RWPE2 (cell line): ENCODE measurements around the gene TRMT2A.

ENCODE experiments used
- ATAC-seq: fragments of 200-7000 bp; cut with Tn5 transposase; 3 replicates; pipeline ENCODE4 v1.9.1; 2021; ENCODE audit warnings: low read depth
- DNase-seq: peaks from one replicate; pipeline ENCODE4 v3.0.0-alpha.2; 2020; ENCODE audit warnings: low spot score
- H3K27ac ChIP-seq: fragments of 450-650 bp; 2 replicates; pipeline ENCODE4 v1.5.1; 2017; ENCODE audit warnings: mild to moderate bottlenecking; ENCODE audit not compliant: poor library complexity, severe bottlenecking
- H3K27me3 ChIP-seq: fragments of 250-450 bp; sonication (Bioruptor Pico); 2 replicates; pipeline ENCODE4 v1.5.1; 2021; ENCODE audit warnings: mild to moderate bottlenecking, moderate library complexity; ENCODE audit not compliant: insufficient read depth, poor library complexity, severe bottlenecking
- H3K36me3 ChIP-seq: fragments of 250-450 bp; sonication (Bioruptor Pico); 2 replicates; pipeline ENCODE4 v1.5.1; 2020; ENCODE audit warnings: low read depth, mild to moderate bottlenecking, moderate library complexity
- H3K4me1 ChIP-seq: fragments of 250-450 bp; sonication (Bioruptor Pico); 2 replicates; pipeline ENCODE4 v1.5.1; 2021; ENCODE audit warnings: mild to moderate bottlenecking, moderate library complexity; ENCODE audit not compliant: insufficient read depth, poor library complexity, severe bottlenecking
- H3K4me3 ChIP-seq: fragments of 250-450 bp; sonication (Bioruptor Pico); 2 replicates; pipeline ENCODE4 v1.5.1; 2021; ENCODE audit warnings: mild to moderate bottlenecking, moderate library complexity; ENCODE audit not compliant: severe bottlenecking
- H3K9me3 ChIP-seq: fragments of 250-450 bp; sonication (Bioruptor Pico); 2 replicates; pipeline ENCODE4 v1.5.1; 2021; ENCODE audit warnings: mild to moderate bottlenecking, moderate library complexity; ENCODE audit not compliant: severe bottlenecking
- TF ChIP-seq, protein P1 (sequence below): fragments of 450-650 bp; IDR thresholded peaks from one replicate; pipeline ENCODE4 v1.5.1; 2017; ENCODE audit warnings: mild to moderate bottlenecking, moderate library complexity; ENCODE audit not compliant: poor library complexity, severe bottlenecking

TRMT2A gene

GRCh38 chr22:20111689-20112622, 5.1 kb downstream of the TRMT2A start:
- no peak overlapping the region for H3K4me3 ChIP-seq
- H3K27ac ChIP-seq: no peak overlapping the region
- DNase-seq: no peak
- ATAC-seq: no peak
- TF ChIP-seq, protein P1, sequence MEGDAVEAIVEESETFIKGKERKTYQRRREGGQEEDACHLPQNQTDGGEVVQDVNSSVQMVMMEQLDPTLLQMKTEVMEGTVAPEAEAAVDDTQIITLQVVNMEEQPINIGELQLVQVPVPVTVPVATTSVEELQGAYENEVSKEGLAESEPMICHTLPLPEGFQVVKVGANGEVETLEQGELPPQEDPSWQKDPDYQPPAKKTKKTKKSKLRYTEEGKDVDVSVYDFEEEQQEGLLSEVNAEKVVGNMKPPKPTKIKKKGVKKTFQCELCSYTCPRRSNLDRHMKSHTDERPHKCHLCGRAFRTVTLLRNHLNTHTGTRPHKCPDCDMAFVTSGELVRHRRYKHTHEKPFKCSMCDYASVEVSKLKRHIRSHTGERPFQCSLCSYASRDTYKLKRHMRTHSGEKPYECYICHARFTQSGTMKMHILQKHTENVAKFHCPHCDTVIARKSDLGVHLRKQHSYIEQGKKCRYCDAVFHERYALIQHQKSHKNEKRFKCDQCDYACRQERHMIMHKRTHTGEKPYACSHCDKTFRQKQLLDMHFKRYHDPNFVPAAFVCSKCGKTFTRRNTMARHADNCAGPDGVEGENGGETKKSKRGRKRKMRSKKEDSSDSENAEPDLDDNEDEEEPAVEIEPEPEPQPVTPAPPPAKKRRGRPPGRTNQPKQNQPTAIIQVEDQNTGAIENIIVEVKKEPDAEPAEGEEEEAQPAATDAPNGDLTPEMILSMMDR: no peak
- H3K4me1 ChIP-seq: no peaks in the 10 kb centered on the region
- H3K36me3 ChIP-seq: peaks cover 79% of the 10 kb centered on the region
- peaks cover 2% of the 10 kb centered on the region for H3K9me3 ChIP-seq
- no peaks in the 10 kb centered on the region for H3K27me3 ChIP-seq

GRCh38 chr22:20111045-20111688, 5.9 kb downstream of the TRMT2A start:
- H3K36me3 ChIP-seq: peaks cover 86% of the 10 kb centered on the region
- no peaks in the 10 kb centered on the region for H3K27me3 ChIP-seq
- no peak overlapping the region for H3K27ac ChIP-seq
- H3K9me3 ChIP-seq: peaks cover 2% of the 10 kb centered on the region
- DNase-seq (no peak), ATAC-seq (peak; percentile 17; the same call in 1 of the 3 replicates)
- no peak overlapping the region for H3K4me3 ChIP-seq
- TF ChIP-seq, protein P1: peak; percentile 41
- H3K4me1 ChIP-seq: no peaks in the 10 kb centered on the region

DNA sequence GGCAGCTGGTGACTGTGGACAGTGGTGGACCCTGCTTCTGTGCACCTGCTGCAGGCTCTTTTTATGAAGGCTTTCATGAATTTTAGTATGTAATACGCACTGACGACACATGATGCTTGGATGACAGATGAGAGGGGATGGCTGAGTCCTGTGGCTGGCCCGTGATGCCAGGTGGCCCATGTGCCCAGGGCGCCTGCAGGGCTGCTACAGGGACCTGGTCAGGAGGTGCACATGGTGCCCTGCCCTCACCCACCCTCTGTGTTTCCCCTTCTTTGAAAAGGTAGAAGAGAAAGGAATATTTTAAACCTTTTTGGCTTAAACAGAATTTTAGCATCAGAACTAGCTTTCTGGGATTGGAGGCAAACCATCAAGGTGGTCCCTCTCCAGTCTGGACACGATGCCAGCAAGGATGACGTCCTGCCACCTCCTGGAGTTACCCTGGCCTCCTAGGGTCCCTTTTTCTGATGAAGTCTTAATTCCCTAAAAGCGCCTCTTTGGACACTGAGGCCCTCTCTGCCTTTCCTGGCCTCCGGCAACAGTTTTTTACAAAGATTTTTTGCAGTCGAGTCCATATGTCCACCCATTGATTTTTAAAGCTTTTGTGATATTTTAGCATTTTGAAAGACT, 6.6 kb downstream of the TRMT2A start:
- no peaks in the 10 kb centered on the region for H3K4me1 ChIP-seq
- DNase-seq (no peak), ATAC-seq (no peak; the same call in 2 of the 3 replicates)
- H3K27me3 ChIP-seq: no peaks in the 10 kb centered on the region
- no peak overlapping the region for H3K27ac ChIP-seq
- peaks cover 2% of the 10 kb centered on the region for H3K9me3 ChIP-seq
- H3K4me3 ChIP-seq: no peak overlapping the region
- peaks cover 87% of the 10 kb centered on the region for H3K36me3 ChIP-seq
- TF ChIP-seq, protein P1: no peak

DNA sequence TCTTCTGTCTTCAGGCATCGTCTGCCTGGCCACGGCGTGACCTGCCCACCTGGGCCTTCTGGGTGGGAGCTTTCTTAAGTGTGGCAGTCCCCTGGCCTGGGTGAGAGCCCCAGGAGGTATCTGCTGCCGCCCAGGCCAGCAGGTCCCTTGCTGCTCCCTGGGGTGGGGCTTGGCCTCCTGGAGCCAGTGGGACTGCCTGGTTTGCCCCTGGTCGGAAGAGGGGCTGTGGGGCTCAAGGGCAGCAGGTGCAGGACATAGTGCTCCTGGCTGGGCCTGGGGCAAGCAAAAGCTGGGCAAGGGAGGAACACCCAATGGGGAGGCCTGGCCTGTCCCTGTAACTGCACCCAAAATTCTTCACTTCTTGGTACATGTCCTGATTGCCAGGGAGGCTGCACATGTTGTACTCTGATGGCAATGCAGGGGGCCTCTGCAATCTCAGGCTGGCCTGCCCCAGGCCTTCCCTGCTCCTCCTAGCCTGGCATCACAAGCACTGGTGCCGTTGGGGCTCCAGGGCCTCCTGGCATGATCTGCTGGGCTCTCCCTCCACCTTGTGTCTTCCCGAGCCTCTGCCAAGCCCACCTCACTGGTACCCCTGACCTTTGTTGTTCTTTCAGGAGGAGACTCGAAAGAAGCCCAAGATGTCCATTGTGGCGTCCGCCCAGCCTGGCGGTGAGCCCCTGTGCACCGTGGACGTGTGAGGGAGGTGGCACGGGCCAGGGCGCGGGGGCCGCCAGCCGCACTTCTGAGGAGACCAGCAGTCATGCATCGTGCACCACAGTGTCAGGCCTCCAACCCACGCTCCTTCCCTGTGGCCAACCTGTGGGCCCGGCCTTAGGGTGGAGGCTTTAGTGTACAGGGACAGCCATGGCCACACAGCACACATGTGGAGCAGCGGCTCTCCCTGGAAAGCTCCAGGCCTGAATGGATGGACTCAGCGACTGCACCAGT, 7.3 kb downstream of the TRMT2A start:
- Histone ChIP-seq H3K4me3 (no peak overlapping the region), H3K27ac (no peak overlapping the region), H3K4me1 (no peaks in the 10 kb centered on the region), H3K9me3 (peaks cover 2% of the 10 kb centered on the region), H3K36me3 (peaks cover 87% of the 10 kb centered on the region), H3K27me3 (no peaks in the 10 kb centered on the region)
- ATAC-seq (peak; percentile 2; the same call in 1 of the 3 replicates), DNase-seq (no peak)
- TF ChIP-seq, protein P1: no peak
